IMR-90 (cell line): ENCODE data around the gene EIF5A. TPM values are rescaled to one million over a fixed set of nuclear protein-coding genes. Genes with fewer than 3 reads are reported as not detected.

Source experiments
- ATAC-seq: fragments of 200-7000 bp; cut with Tn5 transposase; 2 replicates; pipeline ENCODE4 v1.9.1; 2020; ENCODE audit warnings: low read depth, mild to moderate bottlenecking, moderate library complexity
- BruUV-seq: library from RNA; stranded (reverse); fragments of 400-500 nt; replicated peaks from 2 replicates; lab custom pipeline; 2021; lab: Mats Ljungman, UMichigan
- CTCF ChIA-PET: fragments of 300-600 bp; formaldehyde crosslinking; extraction: SDS; loops from one replicate; lab custom pipeline; 2021; ENCODE audit warnings: antibody characterized with exemption; lab: Yijun Ruan, JAX
- POLR2A ChIA-PET: fragments of 300-600 bp; sonication (Branson Sonifier 250); formaldehyde crosslinking; loops from one replicate; lab custom pipeline; 2022; ENCODE audit warnings: antibody characterized with exemption; ENCODE audit not compliant: unreplicated experiment; lab: Charles Lee
- DNase-seq: peaks from one replicate; pipeline ENCODE4 v3.0.0; 2013
- H2AFZ ChIP-seq: replicated peaks from 2 replicates; pipeline ENCODE3; 2013; ENCODE audit warnings: low read length, mild to moderate bottlenecking; ENCODE audit not compliant: poor library complexity
- H2AK5ac ChIP-seq: 2 replicates; pipeline ENCODE4 v1.6.1; 2013; ENCODE audit warnings: low read depth, low read length, inconsistent platforms
- H2AK9ac ChIP-seq: replicated peaks from 2 replicates; pipeline ENCODE3; 2013; ENCODE audit warnings: mild to moderate bottlenecking, low read depth, low read length, moderate library complexity; ENCODE audit not compliant: poor library complexity
- H2BK120ac ChIP-seq: 2 replicates; pipeline ENCODE4 v1.6.1; 2013; ENCODE audit warnings: low read depth, low read length, inconsistent platforms
- H2BK15ac ChIP-seq: 3 replicates; pipeline ENCODE4 v1.6.1; 2013; ENCODE audit warnings: low read depth, low read length, inconsistent platforms
- H2BK20ac ChIP-seq: 2 replicates; pipeline ENCODE4 v1.6.1; 2013; ENCODE audit warnings: low read depth, mild to moderate bottlenecking, inconsistent platforms, low read length, moderate library complexity
- H2BK5ac ChIP-seq: 2 replicates; pipeline ENCODE4 v1.6.1; 2013; ENCODE audit warnings: mild to moderate bottlenecking, low read depth, low read length, inconsistent platforms; ENCODE audit not compliant: poor library complexity, severe bottlenecking
- H3K14ac ChIP-seq: replicated peaks from 2 replicates; pipeline ENCODE4 v1.6.1; 2013; ENCODE audit warnings: low read depth, low read length, inconsistent platforms
- H3K18ac ChIP-seq: 2 replicates; pipeline ENCODE4 v1.6.1; 2013; ENCODE audit warnings: low read depth, low read length, control low read depth
- H3K23ac ChIP-seq: 2 replicates; pipeline ENCODE4 v1.6.1; 2013; ENCODE audit warnings: low read depth, low read length, inconsistent platforms
- H3K27ac ChIP-seq: 2 replicates; pipeline ENCODE4 v1.5.1; 2013; ENCODE audit warnings: mild to moderate bottlenecking, control low read depth, low read length; ENCODE audit not compliant: insufficient read depth
- H3K27me3 ChIP-seq: 2 replicates; pipeline ENCODE4 v1.6.1; 2013; ENCODE audit warnings: low read length; ENCODE audit not compliant: control insufficient read depth, insufficient read depth
- H3K36me3 ChIP-seq: 2 replicates; pipeline ENCODE4 v1.6.1; 2013; ENCODE audit warnings: low read length, mixed read lengths; ENCODE audit not compliant: control insufficient read depth, insufficient read depth
- H3K4ac ChIP-seq: 2 replicates; pipeline ENCODE4 v1.6.1; 2013; ENCODE audit warnings: low read depth, low read length, inconsistent platforms
- H3K4me1 ChIP-seq: 2 replicates; pipeline ENCODE4 v1.6.1; 2013; ENCODE audit warnings: low read length, mixed read lengths; ENCODE audit not compliant: control insufficient read depth, insufficient read depth
- H3K4me2 ChIP-seq: 2 replicates; pipeline ENCODE4 v1.6.1; 2013; ENCODE audit warnings: low read depth, mild to moderate bottlenecking, control low read depth, low read length, moderate library complexity
- H3K4me3 ChIP-seq: 2 replicates; pipeline ENCODE4 v1.5.1; 2013; ENCODE audit warnings: low read depth, mild to moderate bottlenecking, control low read depth, low read length, moderate library complexity; ENCODE audit not compliant: insufficient read depth
- H3K56ac ChIP-seq: 2 replicates; pipeline ENCODE4 v1.6.1; 2013; ENCODE audit warnings: low read length, inconsistent platforms; ENCODE audit not compliant: insufficient read depth; ENCODE audit errors: extremely low read depth
- H3K79me1 ChIP-seq, 2 experiments: 2 replicates each; pipeline ENCODE4 v1.6.1; 2013; ENCODE audit warnings: low read length in 2 of 2, inconsistent platforms in 1 of 2, low read depth in 1 of 2
- H3K9ac ChIP-seq: 2 replicates; pipeline ENCODE4 v1.6.1; 2013; ENCODE audit warnings: low read depth, low read length, control low read depth
- H3K9me1 ChIP-seq: 2 replicates; pipeline ENCODE4 v1.6.1; 2013; ENCODE audit warnings: low read length, inconsistent platforms; ENCODE audit not compliant: insufficient read depth
- H3K9me3 ChIP-seq: 2 replicates; pipeline ENCODE4 v1.6.1; 2013; ENCODE audit warnings: low read length; ENCODE audit not compliant: control insufficient read depth, insufficient read depth
- H4K20me1 ChIP-seq: 2 replicates; pipeline ENCODE4 v1.6.1; 2013; ENCODE audit warnings: low read length, inconsistent platforms; ENCODE audit not compliant: insufficient read depth
- H4K5ac ChIP-seq: 2 replicates; pipeline ENCODE4 v1.6.1; 2013; ENCODE audit warnings: mild to moderate bottlenecking, low read depth, low read length, control low read depth
- H4K8ac ChIP-seq, 2 experiments: 2 replicates each; pipeline ENCODE4 v1.6.1; 2013; ENCODE audit warnings: low read depth in 2 of 2, low read length in 2 of 2, control low read depth in 1 of 2, inconsistent platforms in 1 of 2
- H4K91ac ChIP-seq: 2 replicates; pipeline ENCODE4 v1.6.1; 2013; ENCODE audit warnings: low read depth, low read length, inconsistent platforms; ENCODE audit not compliant: insufficient read depth
- BHLHE40 ChIP-seq: fragments of 150-350 bp; IDR thresholded peaks from 2 replicates; pipeline ENCODE4 v1.6.1; 2016; ENCODE audit warnings: mild to moderate bottlenecking, low read depth, low read length
- CEBPB ChIP-seq: IDR thresholded peaks from 2 replicates; pipeline ENCODE4 v1.6.1; 2012; ENCODE audit warnings: low read depth, low read length, improper control_type of control experiment
- CHD1 ChIP-seq: IDR thresholded peaks from 2 replicates; pipeline ENCODE4 v1.6.1; 2012; ENCODE audit warnings: low read depth, low read length, improper control_type of control experiment
- CTCF ChIP-seq: conservative IDR thresholded peaks from 2 replicates; pipeline ENCODE4 v1.5.1; 2012; ENCODE audit warnings: mild to moderate bottlenecking, low read depth, low read length, improper control_type of control experiment
- ELK1 ChIP-seq: fragments of 150-350 bp; IDR thresholded peaks from 2 replicates; pipeline ENCODE4 v1.6.1; 2016; ENCODE audit warnings: low read depth, mild to moderate bottlenecking, low read length, moderate library complexity, borderline replicate concordance
- FOS ChIP-seq: fragments of 150-350 bp; IDR thresholded peaks from 2 replicates; pipeline ENCODE4 v1.6.1; 2016; ENCODE audit warnings: low read depth, low read length
- MAFK ChIP-seq: IDR thresholded peaks from 2 replicates; pipeline ENCODE4 v1.6.1; 2012; ENCODE audit warnings: low read depth, low read length, improper control_type of control experiment
- MAZ ChIP-seq: IDR thresholded peaks from 2 replicates; pipeline ENCODE4 v1.6.1; 2012; ENCODE audit warnings: low read depth, mild to moderate bottlenecking, low read length, improper control_type of control experiment, moderate library complexity, borderline replicate concordance
- MXI1 ChIP-seq: IDR thresholded peaks from 2 replicates; pipeline ENCODE4 v1.6.1; 2012; ENCODE audit warnings: low read depth, mild to moderate bottlenecking, low read length, moderate library complexity, borderline replicate concordance
- NFE2L2 ChIP-seq: fragments of 150-350 bp; IDR thresholded peaks from 2 replicates; pipeline ENCODE4 v1.6.1; 2016; ENCODE audit warnings: low read depth, mild to moderate bottlenecking, low read length
- POLR2A ChIP-seq: IDR thresholded peaks from 2 replicates; pipeline ENCODE4 v1.6.1; 2012; ENCODE audit warnings: mild to moderate bottlenecking, low read depth, low read length
- RCOR1 ChIP-seq: IDR thresholded peaks from 2 replicates; pipeline ENCODE4 v1.6.1; 2012; ENCODE audit warnings: mild to moderate bottlenecking, low read length, improper control_type of control experiment; ENCODE audit not compliant: insufficient replicate concordance
- RFX5 ChIP-seq: IDR thresholded peaks from 2 replicates; pipeline ENCODE4 v1.8.0; 2012; ENCODE audit warnings: low read depth, mild to moderate bottlenecking, low read length, moderate library complexity
- SMC3 ChIP-seq: fragments of 150-350 bp; IDR thresholded peaks from 2 replicates; pipeline ENCODE4 v1.6.1; 2016; ENCODE audit warnings: low read depth, mild to moderate bottlenecking, antibody characterized with exemption, low read length, moderate library complexity
- WGBS, 2 experiments: methylation state at CpG; one replicate each; pipeline versions ENCODE4 v1.1.5 to v1.1.7; 2013; ENCODE audit warnings: missing lambda C conversion rate in 2 of 2; ENCODE audit not compliant: insufficient read length in 1 of 2; ENCODE audit errors: extremely low coverage in 2 of 2; 5-methylcytosine and 5-hydroxymethylcytosine counted together
- dilution Hi-C: fragments of 300-500 bp; cut with HindIII; formaldehyde crosslinking; loops from one replicate; pipeline ENCODE4 v1.14.3; 2018; ENCODE audit warnings: low sequenced_read_pairs; ENCODE audit not compliant: unreplicated experiment
- in situ Hi-C: fragments of 300-500 bp; cut with MboI; formaldehyde crosslinking; loops from 3 replicates; pipeline ENCODE4 v1.14.3; 2019; ENCODE audit warnings: low sequenced_read_pairs, inconsistent platforms, mixed read lengths
- intact Hi-C: fragments of 100-400 bp; cut with micrococcal nuclease; formaldehyde crosslinking; loops from 2 replicates; pipeline ENCODE4 v1.10.0; 2022
- polyA plus RNA-seq, 3 experiments: library from polyadenylated mRNA; depleted of rRNA; stranded (reverse); fragments of >200 nt; gene quantifications; 2 replicates each; pipeline ENCODE4 v1.2.3, GENCODE V29; 2012; ENCODE audit warnings: low replicate concordance in 1 of 3
- total RNA-seq: library from RNA; depleted of rRNA; stranded (reverse); fragments of >200 nt; gene quantifications from 2 replicates; pipeline ENCODE4 v1.2.3, GENCODE V29; 2012

EIF5A gene
- total and polyA plus RNA-seq, 2 of the 4 experiments (the other 2 are of a cell fraction): 782 to 883 TPM

GRCh38 chr17:7315570-7316235 lies 8.3 kb downstream of the EIF5A start (continued):
- no peak for TF ChIP-seq NFE2L2

- no peak overlapping the region for H3K23ac ChIP-seq
- no peak overlapping the region for H2BK5ac ChIP-seq
- in situ Hi-C loops (no loop called here), dilution Hi-C loops (no loop called here), intact Hi-C loops (no loop called here)
- ChIA-PET CTCF (no interaction called here), POLR2A (no interaction called here)
- H4K91ac ChIP-seq: no peak overlapping the region
- 91% methylated on average over 10 of the region's 16 CpGs; no CpG with 5 or more reads in 1 of the 2 experiments for WGBS, 2 experiments
- no peak overlapping the region for H2BK120ac ChIP-seq
- peaks cover 7% of the 10 kb centered on the region; the same call in 1 of the 2 replicates for H3K9me1 ChIP-seq
- no peak overlapping the region for H3K9ac ChIP-seq
- no peak overlapping the region for H3K4ac ChIP-seq
- ATAC-seq: no peak
- peaks cover 7% of the 10 kb centered on the region for H3K4me1 ChIP-seq
- H3K27me3 ChIP-seq: no peaks in the 10 kb centered on the region
- no peak overlapping the region for H2AFZ ChIP-seq
- no peak overlapping the region for H2BK20ac ChIP-seq
- H4K8ac ChIP-seq: no peak overlapping the region
- H3K14ac ChIP-seq: no peak overlapping the region
- H3K27ac ChIP-seq: no peak overlapping the region
- no peak overlapping the region for H3K4me2 ChIP-seq
- no peak overlapping the region for H3K18ac ChIP-seq
- no peak overlapping the region for H2AK9ac ChIP-seq
- no peak for DNase-seq
- no peaks in the 10 kb centered on the region for H3K9me3 ChIP-seq
- H2AK5ac ChIP-seq: no peak overlapping the region
- H2BK15ac ChIP-seq: no peak overlapping the region
- peaks cover 19 to 31% of the 10 kb centered on the region in 2 experiments; a peak in 3 of 4 replicates for H3K79me1 ChIP-seq
- H3K4me3 ChIP-seq: no peak overlapping the region
- no peak overlapping the region for H4K5ac ChIP-seq
- H4K20me1 ChIP-seq: peaks cover 26% of the 10 kb centered on the region
- no TSS peak for BruUV-seq
- peaks cover 67% of the 10 kb centered on the region for H3K36me3 ChIP-seq
- no peak overlapping the region for H3K56ac ChIP-seq
- TF ChIP-seq RCOR1: no peak
- TF ChIP-seq MXI1: no peak
- no peak for TF ChIP-seq SMC3
- TF ChIP-seq CHD1: no peak
- no peak for TF ChIP-seq MAFK
- TF ChIP-seq CTCF: no peak
- TF ChIP-seq RFX5: no peak
- no peak for TF ChIP-seq ELK1
- no peak for TF ChIP-seq BHLHE40
- no peak for TF ChIP-seq FOS
- no peak for TF ChIP-seq CEBPB
- TF ChIP-seq NFE2L2: no peak
- no peak for TF ChIP-seq MAZ
- no peak for TF ChIP-seq POLR2A
Observed at GRCh38 chr17:7317161-7317803, 9.9 kb downstream of the EIF5A start.
